COR-L47 (cell line): Measurements from ENCODE around the gene ANAPC2.

Source experiments
- DNase-seq: peaks from one replicate; lab custom pipeline; 2025; lab: John Stamatoyannopoulos, UW

Gene ANAPC2

DNA sequence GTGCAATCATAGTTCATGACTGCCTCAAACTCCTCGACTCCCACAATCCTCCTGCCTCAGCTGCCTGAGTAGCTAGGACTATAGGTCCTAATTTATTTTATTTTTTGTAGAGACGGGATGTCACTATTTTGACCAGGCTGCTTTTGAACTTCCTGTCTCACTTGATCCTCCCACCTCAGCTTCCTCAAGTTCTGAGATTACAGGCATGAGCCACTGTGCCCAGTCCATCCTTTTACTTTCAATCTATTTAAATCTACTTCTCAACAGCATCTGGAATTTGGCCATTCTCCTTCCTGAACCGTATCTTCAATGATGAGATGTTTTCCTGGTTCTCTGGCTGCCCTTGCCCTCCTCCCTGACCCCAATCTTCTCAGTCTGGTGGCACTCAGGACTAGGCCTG, 61.6 kb downstream of the ANAPC2 start:
- DNase-seq: no peak
